Measurements from ENCODE around the gene CFAP210. TPM values are rescaled to one million over a fixed set of nuclear protein-coding genes. Genes with fewer than 3 reads are reported as not detected.

The CFAP210 gene
- total and polyA plus RNA-seq, 9 of the 15 experiments (the other 6 are each of a cell fraction or from before 2014, with no cell fraction given): 0.75 to 3.6 (median 1.3) TPM

DNA sequence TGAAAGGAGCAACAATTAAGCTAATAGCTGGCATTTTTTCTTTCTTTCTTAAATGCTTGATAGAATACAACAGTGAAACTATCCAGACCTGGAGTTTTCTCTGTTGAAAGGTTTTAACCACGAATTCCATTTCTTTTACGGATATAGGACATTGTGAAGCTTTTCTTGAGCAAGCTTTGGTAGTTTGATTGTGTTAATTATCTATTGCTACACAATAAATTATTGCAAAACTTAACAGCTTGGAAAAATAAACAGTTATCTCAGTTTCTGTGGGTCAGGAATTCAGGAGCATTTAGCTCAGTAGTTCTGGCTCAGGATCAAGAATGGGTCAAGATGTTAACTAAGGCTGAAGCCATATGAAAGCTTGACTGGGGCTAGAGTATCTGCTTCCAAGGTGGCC is 11.7 kb upstream of the CFAP210 start:
- Histone ChIP-seq H2AFZ (ENCODE audit: low read depth, low read length) (no peak overlapping the region), H3K79me2 (ENCODE audit: control insufficient read depth, insufficient read depth, low read length) (no peaks in the 10 kb centered on the region), H3K27me3 (ENCODE audit: control insufficient read depth in 2 of 2, insufficient read depth in 2 of 2, low read length in 2 of 2) (no peaks in the 10 kb centered on the region), H3K4me1 (replicated peaks in 1 of 2; ENCODE audit: control insufficient read depth in 2 of 2, insufficient read depth in 2 of 2, low read length in 2 of 2) (no peaks in the 10 kb centered on the region), H3K9ac (ENCODE audit: insufficient read depth in 1 of 2, low read depth in 2 of 2, low read length in 2 of 2) (no peak overlapping the region), H3K4me3 (no peak overlapping the region), H3K36me3 (ENCODE audit: control insufficient read depth, insufficient read depth, low read length) (peaks cover 21% of the 10 kb centered on the region), H3K27ac (ENCODE audit: extremely low read depth, low read depth, low read length) (no peak overlapping the region), H4K20me1 (replicated peaks; ENCODE audit: control insufficient read depth, insufficient read depth, low read length) (no peaks in the 10 kb centered on the region), H3K9me3 (replicated peaks; ENCODE audit: control insufficient read depth, insufficient read depth, low read depth, low read length) (no peaks in the 10 kb centered on the region), H3K9me1 (ENCODE audit: control insufficient read depth, insufficient read depth, low read length) (no peaks in the 10 kb centered on the region), H3K4me2 (ENCODE audit: insufficient read depth, low read length) (no peak overlapping the region)
- ChIA-PET CTCF (ENCODE audit: low intra/inter-chr PET ratio) (no interaction called here), POLR2A (interaction anchor here (0.6 to 6.8 kb wide), 6 partner anchors 10 to 714 kb away, joined by 3 to 60 read pairs (median 4); partner anchors contain the start of genes CFAP210 and PHOSPHO2)
- in situ Hi-C loops (cut with MboI): no loop called here
- ATAC-seq (no peak), DNase-seq (ENCODE audit: extremely low read depth in 1 of 4, low spot score in 3 of 4) (no peak), FAIRE-seq (no peak)
- TF ChIP-seq NFIC (IDR thresholded peaks at IDR 0.05): 0 out of 2 replicates have a peak, but pooled peaks have one; percentile 18
- TF ChIP-seq, protein P1, sequence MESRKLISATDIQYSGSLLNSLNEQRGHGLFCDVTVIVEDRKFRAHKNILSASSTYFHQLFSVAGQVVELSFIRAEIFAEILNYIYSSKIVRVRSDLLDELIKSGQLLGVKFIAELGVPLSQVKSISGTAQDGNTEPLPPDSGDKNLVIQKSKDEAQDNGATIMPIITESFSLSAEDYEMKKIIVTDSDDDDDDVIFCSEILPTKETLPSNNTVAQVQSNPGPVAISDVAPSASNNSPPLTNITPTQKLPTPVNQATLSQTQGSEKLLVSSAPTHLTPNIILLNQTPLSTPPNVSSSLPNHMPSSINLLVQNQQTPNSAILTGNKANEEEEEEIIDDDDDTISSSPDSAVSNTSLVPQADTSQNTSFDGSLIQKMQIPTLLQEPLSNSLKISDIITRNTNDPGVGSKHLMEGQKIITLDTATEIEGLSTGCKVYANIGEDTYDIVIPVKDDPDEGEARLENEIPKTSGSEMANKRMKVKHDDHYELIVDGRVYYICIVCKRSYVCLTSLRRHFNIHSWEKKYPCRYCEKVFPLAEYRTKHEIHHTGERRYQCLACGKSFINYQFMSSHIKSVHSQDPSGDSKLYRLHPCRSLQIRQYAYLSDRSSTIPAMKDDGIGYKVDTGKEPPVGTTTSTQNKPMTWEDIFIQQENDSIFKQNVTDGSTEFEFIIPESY (CRISPR knock-in tag; IDR thresholded peaks at IDR 0.05): no peak
- no peak for TF ChIP-seq SETDB1 (IDR thresholded peaks at IDR 0.05; ENCODE audit: low read length)
- TF ChIP-seq ZSCAN32 (CRISPR knock-in tag; IDR thresholded peaks at IDR 0.05): no peak
- WGBS (ENCODE audit: insufficient coverage, low coverage, missing lambda C conversion rate): 77% methylated on average over 2 of the region's 2 CpGs
- no TSS peak for BruUV-seq (replicated peaks)
- intact Hi-C loops (cut with micrococcal nuclease): no loop called here
